Keratinocyte (primary cell): ENCODE measurements around the gene SLC7A14.

Experiments used
- EZH2 ChIP-seq: IDR thresholded peaks from one replicate; pipeline ENCODE4 v1.6.1; 2012; ENCODE audit warnings: inconsistent platforms, mild to moderate bottlenecking, low read length, moderate library complexity
- TF ChIP-seq, protein P1 (sequence below), 3 experiments: IDR thresholded peaks in 1 of 3; conservative IDR thresholded peaks in 1 of 3; optimal IDR thresholded peaks in 1 of 3; 2 replicates in 2 of 3; 3 replicates in 1 of 3; pipeline versions ENCODE3 to v1.5.1; 2011; ENCODE audit warnings: low read length in 3 of 3, mild to moderate bottlenecking in 3 of 3, moderate library complexity in 2 of 3, control low read depth in 1 of 3, inconsistent platforms in 1 of 3; ENCODE audit not compliant: insufficient read depth in 2 of 3; ENCODE audit errors: extremely low read depth in 1 of 3

DNA sequence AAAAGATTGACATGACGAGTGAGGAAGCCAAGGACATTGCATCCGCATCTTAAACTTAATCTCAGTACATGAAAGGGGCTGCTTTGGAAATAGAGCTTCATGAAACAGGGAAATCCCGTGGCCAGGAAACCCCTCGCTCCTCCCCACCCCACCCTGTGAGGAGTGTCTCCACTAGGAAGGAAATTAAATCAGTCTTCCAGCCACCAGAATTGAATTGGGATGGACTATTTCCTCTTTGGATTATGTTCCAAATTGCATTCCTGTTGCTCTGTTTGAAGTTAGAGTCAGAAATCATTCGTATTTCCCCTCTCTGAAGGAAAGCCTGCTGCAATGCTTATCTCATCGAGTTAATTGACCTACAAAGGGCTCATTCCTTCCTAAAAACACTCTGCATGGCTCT, 131.4 kb downstream of the SLC7A14 start:
- TF ChIP-seq, protein P1, sequence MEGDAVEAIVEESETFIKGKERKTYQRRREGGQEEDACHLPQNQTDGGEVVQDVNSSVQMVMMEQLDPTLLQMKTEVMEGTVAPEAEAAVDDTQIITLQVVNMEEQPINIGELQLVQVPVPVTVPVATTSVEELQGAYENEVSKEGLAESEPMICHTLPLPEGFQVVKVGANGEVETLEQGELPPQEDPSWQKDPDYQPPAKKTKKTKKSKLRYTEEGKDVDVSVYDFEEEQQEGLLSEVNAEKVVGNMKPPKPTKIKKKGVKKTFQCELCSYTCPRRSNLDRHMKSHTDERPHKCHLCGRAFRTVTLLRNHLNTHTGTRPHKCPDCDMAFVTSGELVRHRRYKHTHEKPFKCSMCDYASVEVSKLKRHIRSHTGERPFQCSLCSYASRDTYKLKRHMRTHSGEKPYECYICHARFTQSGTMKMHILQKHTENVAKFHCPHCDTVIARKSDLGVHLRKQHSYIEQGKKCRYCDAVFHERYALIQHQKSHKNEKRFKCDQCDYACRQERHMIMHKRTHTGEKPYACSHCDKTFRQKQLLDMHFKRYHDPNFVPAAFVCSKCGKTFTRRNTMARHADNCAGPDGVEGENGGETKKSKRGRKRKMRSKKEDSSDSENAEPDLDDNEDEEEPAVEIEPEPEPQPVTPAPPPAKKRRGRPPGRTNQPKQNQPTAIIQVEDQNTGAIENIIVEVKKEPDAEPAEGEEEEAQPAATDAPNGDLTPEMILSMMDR (optimal IDR thresholded peaks at IDR 0.05 in 1 of 3, IDR thresholded peaks at IDR 0.05 in 1 of 3, conservative IDR thresholded peaks at IDR 0.05 in 1 of 3; ENCODE audit: extremely low read depth in 1 of 3, insufficient read depth in 2 of 3, low read length in 3 of 3) = no peak
- no peak for TF ChIP-seq EZH2
